HepG2 (cell line): ENCODE results near the gene CCDC136.

Source experiments
- CREB1 ChIP-seq, 2 experiments: fragments of 450-650 bp in 1 of 2; IDR thresholded peaks; 2 replicates each; pipeline ENCODE4 v1.6.1; 2016 to 2017; ENCODE audit warnings: control low read depth in 1 of 2, mild to moderate bottlenecking in 1 of 2, missing compliant biosample characterization in 1 of 2, missing genetic modification characterization in 1 of 2
- NAIF1 ChIP-seq: sonication (generic); formaldehyde crosslinking; IDR thresholded peaks from 2 replicates; pipeline ENCODE4 v1.5.0; 2020; ENCODE audit warnings: mild to moderate bottlenecking, missing genetic modification reagents, borderline replicate concordance
- PRDM4 ChIP-seq: sonication (generic); formaldehyde crosslinking; IDR thresholded peaks from 2 replicates; pipeline ENCODE4 v1.9.0; 2021; ENCODE audit warnings: missing genetic modification reagents, borderline replicate concordance
- REL ChIP-seq: sonication (generic); formaldehyde crosslinking; conservative IDR thresholded peaks from 2 replicates; pipeline ENCODE4 v1.8.0; 2022; ENCODE audit warnings: mild to moderate bottlenecking, missing genetic modification reagents, moderate library complexity
- TFAP4 ChIP-seq: sonication (generic); IDR thresholded peaks from 2 replicates; pipeline ENCODE4 v1.6.1; 2016; ENCODE audit warnings: low read depth, borderline replicate concordance
- ZNF12 ChIP-seq: sonication (generic); formaldehyde crosslinking; IDR thresholded peaks from 2 replicates; pipeline ENCODE4 v1.5.0; 2020; ENCODE audit warnings: missing genetic modification reagents

GRCh38 chr7:128871050-128871449 is 79.3 kb downstream of the CCDC136 start:
- TF ChIP-seq NAIF1 (CRISPR knock-in tag) (no peak), PRDM4 (CRISPR knock-in tag) (no peak), TFAP4 (no peak), ZNF12 (CRISPR knock-in tag) (no peak), CREB1 (IDR thresholded peaks at IDR 0.05) (no peak), CREB1 (CRISPR knock-in tag; IDR thresholded peaks at IDR 0.05) (no peak), REL (CRISPR knock-in tag) (no peak)
